NCI-H2081 (cell line): Measurements from ENCODE around the gene SCRN2.

Source experiments
- DNase-seq, 2 experiments: peaks; one replicate each; lab custom pipeline; 2025; lab: John Stamatoyannopoulos, UW

Gene SCRN2

DNA sequence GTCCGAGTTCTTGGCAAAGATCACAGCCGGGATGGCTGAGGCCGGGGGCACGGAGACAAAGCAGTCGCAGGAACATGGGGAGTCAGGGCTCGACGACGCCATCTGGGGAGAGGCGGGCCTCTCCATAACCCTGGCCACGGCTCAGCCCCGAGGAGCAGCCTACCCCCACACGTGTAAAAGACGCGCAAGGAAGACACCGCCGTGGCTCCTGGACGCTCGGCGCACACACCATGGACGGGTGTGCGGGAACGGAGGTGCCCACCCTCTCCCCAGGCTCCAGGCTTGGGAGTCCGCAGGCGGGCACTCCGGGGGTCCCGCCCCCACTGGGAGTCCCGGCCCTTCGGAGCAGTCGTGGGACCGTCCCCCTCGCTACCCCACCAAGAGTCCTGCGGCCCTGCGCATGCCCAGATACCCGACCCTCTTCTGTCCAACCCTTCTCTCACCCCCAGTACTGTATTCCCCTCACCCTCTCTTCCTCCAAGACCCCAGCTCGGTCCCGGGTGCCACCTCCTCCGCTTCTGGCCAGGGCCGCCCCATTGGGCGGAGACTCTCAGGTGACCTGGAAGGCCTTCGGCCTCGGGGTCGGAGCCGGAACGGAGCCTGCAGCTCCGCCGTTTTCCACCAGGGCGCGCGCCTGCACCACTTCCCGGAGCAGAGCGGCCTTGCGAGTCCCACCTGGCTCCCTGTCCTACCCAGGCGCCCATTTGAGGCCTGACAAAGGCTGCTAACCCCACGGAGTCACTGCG, at the start of gene SCRN2:
TSS of gene SCRN2 (minus strand) at position 532 of the 746 bp plus-strand sequence. CDS start at position 102, 430 bp downstream.
- peak; percentile 86 to 87 for DNase-seq

GRCh38 chr17:47889734-47890529, 48.9 kb upstream of the SCRN2 start:
- peak; percentile 87 to 89 for DNase-seq

- DNase-seq = no peak
Observed at GRCh38 chr17:47888293-47888692, 47.2 kb upstream of the SCRN2 start.

DNA sequence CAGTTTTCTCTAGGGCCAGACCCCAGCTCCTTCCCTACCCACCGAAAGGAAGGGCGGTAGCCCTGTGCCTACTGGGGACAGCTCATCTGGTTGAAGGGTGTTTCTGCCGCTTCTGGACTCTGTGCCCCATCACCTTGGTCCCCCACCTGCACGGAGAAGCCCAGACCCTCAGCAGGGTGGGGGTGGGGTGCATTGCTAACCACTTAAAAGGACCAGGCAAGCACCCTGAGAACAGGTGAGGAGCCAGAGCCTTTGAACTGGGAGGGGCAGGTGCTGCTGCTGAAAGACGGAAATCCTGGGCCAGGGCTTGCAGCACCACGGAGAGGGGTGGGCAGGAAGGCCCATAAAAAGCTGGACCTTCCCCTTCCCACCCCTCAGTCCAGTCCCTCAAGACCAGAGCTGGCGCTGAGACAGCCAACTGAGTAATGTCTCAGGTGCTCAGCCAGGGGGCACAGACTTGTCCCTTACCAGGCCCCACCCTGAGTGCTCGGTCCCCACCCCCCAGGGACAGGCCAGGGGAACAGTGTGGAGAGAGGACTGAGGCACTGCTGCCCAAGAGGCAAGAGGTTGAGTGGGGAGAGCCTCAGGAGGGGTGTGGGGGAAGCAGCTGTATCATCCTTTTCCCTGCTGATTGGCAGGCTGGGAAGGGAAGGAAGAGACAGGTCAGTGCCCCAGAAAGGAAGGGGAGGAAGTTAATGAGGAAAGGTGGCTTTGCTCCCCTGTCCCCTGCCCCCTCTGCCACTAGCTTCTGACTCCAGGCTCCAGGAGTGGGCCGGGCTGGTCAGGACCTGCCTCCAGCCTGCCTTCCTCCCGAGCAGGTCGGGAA, 44.0 kb upstream of the SCRN2 start:
- DNase-seq = no peak

GRCh38 chr17:47884427-47884740, 43.3 kb upstream of the SCRN2 start:
- no peak for DNase-seq

DNA sequence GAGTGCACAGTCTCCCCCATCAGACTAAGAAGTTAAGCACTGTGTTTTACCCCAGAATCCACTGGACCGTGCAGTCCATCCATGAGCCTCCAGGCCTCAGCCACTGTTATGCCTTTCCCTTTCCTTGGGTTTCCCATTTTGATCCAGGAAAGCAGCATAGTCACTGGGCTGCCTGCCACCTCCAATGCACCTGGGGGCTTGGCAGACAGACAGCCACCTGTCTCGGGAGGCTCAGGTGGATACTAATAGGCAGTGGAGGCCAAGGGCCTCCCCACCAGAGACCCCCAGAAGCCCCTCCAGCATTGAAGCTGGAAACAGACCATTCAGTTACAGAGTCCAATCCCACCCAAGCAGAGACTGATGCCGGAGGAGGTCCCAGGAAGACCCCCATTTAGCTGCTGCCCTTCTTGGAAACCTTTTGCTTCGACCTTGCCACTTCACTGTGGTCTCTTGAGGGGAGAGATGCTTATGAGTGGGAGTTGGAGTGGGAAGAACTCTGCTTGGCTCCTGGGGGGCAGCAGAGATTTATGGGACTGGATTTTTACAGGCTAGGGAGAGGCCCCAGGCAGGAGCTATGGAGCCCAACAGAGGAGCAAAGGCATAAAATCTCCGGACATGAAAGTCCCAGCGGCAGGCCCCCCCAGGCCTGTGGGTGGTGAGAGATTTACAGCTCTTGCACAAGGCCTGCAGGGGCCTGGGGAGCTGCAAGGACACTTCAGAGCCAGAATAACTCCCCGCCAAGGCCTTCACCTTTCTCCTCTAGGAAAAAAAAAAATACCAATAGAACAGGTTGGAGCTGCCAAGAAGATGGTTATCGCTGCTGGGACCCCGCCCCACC, 42.7 kb upstream of the SCRN2 start:
- no peak for DNase-seq

DNA sequence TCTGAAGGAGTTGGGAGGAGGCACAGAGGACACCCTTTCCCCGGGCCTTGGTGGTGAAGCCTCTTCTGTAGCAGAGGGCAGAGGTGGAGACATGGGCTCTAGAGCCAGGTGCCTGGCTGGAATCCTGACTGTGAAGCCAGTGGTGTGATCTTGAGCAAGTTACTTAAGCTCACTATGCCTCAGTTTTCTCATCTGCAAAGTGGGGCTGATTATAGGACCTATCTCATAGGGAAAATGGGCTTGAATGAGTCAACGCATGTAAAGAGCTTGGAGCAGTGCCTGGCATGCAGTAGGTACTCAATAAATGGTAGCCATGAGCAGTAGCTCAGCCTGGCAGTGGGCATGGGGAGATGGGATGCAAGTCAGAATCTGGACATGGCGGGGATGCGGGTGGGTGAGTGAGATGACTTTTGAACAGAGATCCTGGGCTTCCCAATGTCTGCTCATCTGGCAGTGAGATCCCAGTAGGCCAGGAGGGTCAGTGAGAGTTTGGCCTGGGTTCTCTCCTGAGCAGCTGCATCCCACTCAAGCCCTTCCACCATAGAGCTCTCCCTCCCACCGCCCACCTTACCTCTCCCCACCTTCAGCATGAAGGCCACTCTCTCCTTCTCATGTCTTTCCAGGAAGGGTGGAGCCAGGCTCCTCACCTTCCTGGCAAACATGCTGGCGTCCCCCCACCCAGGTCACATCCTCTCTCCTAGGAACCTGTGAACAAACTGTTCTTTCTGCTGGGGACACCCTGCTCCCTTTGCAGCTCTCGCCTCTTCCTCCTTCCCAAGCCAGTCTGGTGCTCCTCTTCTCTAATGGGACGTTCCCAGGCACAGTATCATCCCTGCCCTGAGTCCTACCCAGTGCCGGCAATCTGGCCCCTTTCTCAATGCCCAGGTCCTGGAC, 41.9 kb upstream of the SCRN2 start:
- DNase-seq = no peak

DNA sequence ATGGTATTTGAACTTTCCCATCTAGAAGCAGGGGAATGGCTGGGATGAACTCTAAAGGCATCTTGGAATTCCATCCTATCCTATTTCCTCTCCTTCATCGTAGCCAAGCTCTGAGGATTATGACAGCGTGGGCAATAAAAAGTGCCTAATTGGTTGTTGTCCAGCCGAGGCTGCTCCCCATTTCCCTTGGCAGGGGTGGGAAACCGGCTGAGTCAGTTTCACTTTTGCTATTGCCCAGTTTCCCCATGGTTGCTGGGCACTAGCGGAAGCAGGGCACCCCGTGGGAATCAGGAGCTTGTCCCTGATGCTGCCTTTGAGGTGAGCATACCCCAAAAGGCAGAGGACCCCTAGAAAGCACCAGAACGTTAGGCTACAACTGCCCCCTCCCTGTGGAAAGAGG, 41.2 kb upstream of the SCRN2 start:
- no peak for DNase-seq

DNA sequence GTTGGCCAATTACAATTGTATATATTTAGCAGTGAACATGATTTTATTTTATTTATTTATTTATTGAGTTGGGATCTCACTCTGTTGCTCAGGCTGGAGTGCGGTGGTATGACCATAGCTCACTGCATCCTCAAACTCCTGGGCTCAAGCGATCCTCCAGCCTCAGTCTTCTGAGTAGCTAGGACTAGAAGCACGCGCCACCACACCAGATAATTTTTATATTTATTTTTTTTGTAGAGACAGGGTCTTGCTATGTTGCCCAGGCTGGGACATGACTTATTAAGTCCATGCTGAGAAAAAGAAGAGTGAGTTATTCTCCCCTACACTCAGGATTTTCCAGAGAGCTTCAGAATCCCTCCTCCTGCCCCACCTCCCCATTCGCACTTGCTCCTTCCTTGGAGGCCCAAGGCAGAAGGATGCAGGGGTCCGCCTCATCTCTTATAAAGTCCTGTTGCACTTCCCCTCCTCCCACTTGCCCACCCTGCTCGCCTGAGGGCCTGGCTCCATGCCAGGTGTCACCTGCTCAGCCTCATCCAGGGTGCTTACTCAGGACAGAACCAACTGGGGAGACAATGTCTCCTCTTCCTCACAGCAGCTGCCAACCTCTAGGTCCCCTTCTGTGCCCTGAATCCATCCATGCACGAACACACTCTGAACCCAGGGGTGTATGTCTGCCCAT, 38.8 kb upstream of the SCRN2 start:
- DNase-seq = no peak

GRCh38 chr17:47879028-47879585, 38.0 kb upstream of the SCRN2 start:
- no peak for DNase-seq

DNA sequence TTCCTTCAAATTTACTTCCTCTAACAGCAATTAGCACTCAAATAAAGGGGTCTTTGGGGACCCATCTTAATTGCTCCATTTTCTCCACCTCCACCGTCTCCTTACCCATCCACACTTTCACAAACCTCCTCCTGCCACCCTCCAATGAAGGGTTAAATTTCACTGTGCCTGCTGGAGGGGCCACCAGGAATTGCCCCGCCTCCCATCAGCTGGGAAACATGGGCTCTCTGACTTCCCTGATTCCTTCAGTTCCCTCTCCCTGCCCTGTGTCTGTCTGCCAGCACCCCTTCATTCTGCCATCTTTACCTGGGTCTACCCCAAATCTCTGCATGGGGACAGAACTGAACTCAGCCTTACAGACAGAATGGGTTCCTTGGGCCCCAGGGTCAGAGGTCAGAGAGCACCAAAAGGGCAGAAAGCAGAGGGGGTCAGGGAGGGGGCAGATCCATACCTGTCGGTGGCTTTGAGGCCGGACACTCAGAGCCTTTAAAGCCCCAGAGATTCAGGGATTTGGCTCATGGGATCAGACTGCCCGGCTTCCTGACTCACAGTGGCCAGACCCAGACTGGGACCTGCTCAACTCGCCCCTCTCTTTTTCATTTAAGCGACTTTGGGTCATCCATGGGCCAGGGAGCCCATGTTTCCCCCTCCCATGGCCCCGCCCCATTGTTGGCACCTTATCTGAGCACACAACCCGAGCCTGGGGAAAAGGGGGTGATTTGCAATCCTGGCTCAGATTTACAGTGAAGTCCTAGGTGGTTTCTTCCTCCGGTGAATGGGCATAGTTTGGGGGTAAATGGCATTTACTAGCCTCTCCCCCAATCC, 37.3 kb upstream of the SCRN2 start:
- DNase-seq = no peak

GRCh38 chr17:47877368-47878034, 36.4 kb upstream of the SCRN2 start:
- DNase-seq = no peak

DNA sequence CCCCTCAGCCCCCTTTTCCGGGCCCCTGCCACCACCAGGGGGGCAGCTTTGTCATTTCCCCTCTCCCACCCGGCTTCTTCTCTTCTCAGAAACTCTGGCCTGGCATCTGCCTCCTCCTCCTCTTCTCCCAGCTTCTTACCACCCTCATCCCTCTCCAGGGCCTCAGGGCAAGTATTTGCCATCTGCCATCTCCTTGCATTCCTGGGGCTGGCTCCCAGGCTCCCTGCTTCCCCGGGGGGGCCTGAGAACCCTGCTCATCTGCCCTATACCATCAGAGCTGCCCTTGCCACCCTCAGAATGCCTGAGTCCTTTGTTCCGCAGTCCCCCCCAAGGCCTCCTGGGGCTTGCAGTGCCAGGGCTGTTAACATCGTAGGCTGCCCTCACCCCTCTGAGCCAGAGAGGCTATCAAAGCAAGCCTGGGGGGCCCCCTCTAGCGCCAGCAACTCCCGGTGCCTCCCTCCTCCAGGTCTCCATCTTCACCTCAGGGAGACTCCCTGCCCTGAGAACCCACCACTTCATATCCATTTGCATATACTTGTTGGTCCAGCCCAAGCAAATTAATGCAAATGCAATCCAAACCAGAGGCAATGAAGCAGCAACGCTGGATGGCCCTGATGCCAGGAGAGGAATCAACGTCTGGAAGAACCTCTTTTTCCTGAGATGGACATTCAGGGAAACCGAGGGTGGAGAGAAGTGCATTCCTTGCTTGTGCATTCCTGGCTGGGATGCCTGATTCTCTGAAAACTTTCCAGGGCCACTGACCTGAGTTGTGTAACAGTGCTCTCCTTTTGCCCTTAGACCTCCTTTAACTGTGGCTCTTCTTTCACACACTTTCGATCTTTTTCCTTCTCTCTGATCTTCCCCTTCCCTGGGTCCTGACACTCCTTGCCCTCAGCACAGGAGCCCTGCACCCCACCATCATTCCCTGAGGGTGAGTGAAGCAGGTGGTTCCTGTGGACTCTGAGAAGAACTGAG, 34.2 kb upstream of the SCRN2 start:
- no peak for DNase-seq

DNA sequence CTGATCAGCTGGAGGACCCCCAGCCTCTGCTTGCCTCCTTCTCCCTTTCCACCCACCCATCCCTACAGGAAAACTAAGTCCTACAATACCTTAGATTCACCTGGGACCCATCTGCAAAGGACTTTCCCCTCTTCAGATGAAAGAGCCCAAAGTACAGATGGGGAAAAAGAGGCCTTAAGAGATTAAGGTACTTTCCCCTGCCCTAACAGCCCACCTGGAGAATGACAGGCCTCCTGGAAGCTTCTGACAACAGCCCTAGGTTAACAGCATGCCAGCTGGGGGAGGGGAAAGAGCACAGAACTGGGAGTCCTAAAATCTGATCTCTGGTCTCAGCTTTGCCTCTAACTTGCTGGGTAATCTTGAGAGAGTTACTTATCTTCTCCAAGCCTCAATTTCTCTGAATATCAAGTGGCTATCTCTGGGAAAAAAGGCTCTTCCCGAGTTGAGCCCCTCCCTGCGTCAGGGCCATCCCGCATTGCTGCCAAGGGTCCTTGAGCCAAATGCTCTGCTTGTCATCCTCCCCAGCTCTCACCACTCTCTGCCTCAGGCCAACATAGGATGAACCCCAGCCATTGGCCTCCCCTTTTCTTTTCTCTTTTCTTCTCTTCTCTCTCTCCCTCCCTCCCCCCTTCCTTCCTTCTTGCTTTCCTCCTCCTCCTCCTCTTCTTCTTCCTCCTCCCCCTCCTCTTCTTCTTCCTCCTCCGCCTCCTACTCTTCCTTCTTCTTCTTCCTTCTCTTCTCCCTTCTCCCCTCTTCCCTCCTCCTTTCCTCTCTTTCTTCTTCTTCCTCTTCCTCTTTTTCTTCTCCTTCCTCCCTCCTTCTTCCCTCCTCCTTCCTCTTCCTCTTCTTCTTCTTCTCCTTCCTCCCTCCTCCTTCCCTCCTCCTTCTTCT, 32.4 kb upstream of the SCRN2 start:
- no peak for DNase-seq

DNA sequence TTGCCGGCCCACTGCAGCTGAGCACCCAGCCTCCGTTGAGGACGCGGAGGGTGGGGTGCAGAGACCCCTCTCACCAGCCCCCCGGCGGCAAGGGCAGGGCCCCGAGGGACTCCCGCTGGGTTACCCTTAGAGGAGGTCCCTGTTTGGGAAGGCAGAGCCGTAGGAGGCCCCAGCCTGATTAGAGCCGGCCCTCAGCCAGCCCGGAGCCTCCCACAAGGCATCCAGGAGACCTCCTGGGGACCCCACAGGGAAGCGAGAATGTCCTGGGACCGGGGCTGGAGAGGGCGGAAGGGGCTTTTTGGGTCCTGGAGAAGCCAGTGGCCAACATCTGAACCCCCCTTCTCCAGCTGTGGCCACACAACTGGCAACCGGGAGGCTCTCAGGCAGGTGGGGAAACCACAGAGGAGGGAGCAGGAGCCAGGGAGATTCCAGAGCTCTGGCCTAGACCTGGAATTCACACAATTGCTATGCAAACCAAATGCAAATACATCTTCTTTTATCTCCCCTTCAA, 31.6 kb upstream of the SCRN2 start:
- no peak for DNase-seq
